Hematopoietic multipotent progenitor cell treated with erythropoietin and hydrocortisone succinate and interleukin-3 and kit ligand, for 4 days (in vitro differentiated cells): ENCODE results near the gene BCL2.

Experiments used
- DNase-seq: peaks from one replicate; pipeline ENCODE4 v3.0.0-alpha.2; 2015

Gene BCL2

DNA sequence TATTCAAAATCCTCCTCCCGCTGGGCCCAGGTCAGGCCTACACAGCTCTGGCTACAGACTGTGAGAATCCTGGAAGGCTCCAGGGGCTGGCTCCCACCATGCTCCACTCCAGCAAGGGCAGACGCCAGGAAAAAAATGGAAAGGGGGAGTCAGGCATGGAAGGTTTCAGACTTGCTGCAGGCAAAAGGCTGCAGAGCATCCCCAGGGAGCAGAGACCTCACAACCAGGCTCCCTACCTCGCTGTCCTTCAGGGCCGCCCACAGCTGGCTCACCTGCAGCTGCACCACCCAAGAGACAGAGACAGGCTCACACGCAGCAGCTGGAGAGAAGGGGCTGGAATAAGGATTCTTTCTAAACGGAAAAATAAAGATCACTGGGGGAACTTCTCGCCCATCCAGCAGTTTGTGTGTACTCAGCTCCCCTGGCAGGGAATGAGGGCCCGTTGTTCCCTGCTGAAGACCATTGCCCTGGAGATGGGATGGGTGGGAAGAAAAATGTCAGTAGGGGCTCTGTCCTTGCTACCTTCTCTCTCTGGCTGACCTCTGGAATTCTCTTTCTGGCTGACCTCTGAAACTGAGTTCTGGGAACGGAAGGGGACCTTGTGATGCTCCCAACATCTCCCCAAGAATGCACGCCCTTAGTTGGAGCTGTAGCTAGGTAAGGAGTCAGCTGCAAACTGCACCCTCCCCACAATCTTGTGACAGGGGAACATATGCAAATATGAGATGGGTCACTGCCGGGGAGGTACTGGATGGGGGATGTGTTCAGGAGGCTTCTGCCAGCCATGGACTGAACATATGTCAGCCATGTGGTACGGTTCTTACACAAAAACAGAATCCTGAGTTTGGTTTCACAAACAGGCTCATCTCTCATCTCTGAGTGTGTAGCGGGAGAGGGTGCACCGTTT is 34.5 kb downstream of the BCL2 start:
- no peak for DNase-seq

DNA sequence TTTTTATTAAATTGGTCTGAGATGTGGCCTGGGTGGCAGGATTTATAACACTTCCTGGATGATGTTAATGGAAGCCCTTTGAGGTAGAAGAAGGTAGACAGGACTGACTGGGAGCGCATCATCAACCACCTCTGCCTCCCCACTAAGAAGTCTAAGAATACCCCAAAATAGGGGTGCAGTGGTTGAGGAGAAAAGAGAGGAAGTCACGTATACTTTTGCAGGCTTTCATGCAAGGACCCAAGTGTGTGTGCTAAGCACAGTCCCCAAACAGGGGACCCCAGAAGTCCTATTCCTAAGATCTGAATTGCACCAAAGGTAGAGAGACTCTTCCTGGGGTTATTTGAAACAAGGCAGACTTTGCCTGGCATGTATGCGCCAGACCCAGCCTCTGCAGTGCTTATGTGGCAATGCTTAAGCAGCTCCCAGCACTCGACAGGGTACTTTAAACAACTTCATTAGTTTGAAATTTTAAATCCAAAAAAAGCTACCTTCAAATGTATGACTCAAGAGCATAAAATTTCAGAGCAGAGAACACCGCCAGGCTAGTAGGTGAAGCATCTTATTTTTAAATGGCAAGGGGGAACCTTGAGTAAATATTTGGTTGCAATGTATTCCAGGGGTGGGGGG is 35.3 kb downstream of the BCL2 start:
- DNase-seq = no peak

DNA sequence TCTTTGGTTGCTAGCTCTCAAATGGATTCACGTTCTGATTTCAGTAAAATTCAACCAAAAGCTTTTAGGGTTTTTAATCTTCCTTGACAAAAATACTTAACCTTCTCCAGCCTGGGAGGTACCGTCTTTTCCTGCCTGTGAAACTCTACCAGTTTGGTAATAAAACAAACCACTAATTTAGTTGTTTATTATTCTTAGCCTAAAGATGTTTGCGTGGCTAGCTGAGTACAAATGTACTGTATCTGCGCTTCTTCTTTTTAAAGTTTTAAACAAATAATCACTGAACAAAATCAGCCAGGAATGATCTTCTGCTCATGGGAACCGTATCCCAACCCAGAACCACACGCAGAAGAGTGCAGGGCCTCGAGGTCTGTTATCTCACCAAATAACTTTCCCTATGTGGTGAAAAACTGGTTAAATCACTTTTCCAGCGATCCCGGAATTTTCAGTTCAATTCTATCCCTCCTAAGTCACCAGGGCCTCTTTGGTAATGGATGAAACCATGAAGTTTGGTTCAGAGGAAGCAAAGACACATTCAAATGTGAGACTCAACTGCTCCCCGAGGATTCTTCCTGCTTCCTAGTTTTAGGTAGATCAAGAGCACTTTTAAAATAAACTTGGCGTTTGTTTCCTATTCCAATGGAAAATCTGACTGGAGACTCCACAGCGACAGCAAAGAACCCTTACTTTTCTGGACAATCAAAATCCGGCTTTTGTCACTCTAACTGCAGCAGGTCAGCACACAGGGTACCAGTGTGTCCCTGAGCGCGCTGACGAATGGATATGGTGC is 36.1 kb downstream of the BCL2 start:
- DNase-seq = no peak

DNA sequence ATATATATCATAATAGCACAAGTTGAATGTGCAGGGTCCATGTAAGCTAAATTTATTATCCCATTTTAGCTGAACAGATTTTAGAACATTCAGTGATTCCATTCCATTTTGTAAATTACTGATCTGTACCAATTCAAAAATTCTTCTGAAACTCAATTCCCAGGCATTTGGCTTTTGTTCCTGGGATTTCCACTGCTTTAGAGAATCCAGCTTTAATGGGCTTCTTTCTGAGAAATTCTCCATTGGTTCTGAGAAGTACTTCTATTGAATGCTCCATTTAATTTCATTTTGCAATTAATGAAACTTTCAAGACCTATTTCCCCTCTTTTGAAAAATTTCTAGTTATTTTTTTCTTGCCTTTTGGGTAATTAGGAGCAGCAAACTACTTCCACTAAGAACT is 36.8 kb downstream of the BCL2 start:
- no peak for DNase-seq

DNA sequence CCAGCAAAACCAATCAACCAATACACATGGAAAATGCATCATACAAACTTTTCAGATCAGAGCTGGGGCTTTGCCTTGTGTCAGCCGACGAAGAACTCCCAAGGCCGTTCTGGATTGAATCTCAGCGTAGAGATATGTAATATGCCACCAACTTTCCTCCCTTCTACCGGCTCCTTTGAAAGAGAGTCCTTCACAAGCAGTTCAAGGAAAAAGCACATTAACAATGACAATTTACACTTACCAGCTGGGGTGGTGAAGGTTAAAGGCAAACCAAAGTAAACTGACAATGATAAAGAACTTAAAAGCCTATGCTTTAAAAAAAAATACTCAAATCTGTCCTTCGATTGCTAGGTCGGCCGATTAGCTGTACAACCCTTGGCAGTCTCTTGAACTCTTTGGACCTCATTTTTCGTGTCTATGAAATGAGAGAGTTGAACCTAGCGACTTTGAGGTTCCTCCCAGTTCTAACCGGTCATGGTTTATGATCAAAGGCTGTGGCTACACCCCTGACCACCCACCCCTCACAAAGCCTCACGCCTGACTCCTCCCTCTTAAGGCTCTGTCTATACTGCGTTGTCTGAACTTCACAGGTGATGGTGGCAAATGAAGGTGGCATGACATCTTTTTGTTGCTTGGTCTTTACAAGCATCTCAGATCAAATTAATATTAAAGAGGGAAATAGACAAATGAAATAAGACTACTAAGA is 46.2 kb downstream of the BCL2 start:
- DNase-seq = no peak

DNA sequence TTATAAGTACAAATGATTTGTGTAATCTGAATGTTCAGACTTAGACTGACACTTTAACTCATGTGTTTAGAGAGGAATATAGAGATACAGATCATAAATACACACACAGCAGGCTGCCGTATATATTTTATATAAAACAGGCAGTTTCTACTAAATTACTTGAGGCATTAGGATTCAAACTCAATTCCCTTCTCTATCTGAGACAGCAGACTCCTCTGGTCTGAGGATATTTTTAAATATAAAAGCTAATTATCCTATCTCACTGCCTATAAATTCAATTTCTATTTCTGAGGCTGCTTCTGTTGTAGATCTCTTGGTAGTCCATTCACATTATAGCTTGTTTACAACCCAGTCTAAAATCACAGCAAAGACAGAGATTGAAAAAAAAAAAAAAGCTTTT is 46.9 kb downstream of the BCL2 start:
- no peak for DNase-seq

DNA sequence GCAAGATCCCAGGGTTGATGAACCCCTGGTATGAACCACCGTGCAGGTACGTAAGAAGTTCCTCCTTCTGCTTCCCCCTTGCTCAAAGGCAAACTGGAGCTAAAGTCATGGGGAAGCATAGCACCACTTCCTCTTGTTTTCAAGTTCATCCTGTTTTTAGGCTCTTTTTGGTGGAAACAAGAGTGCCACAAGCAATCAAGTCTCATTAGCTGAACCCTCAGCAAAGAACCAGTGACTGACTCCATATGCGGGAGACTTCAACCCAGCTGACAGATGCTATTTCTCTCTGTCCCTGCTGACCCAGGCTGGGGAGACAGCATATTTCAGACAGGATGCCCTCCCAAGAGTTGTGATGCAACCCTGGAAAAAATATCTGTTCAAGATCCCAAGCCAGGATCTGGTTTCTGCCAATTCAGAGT is 47.7 kb downstream of the BCL2 start:
- peak; percentile 18 for DNase-seq

DNA sequence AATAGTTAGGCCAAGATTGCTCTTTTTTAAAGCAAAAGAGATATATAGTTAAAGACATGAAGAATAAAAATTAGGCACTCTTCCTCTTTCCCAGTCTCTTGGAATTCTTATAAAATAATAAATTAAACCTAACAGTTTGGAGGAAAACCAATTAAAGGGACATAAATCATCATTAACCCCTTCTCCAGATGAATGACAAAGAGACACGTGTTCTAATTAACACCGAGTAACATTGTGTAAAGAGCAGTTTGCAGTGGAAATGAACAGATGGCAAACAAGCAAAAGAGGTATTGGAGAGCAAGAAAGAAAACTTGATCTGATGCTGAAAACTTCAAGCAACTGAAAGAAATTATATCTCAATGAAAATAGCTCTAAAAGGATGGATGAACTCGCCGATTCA is 48.4 kb downstream of the BCL2 start:
- no peak for DNase-seq

DNA sequence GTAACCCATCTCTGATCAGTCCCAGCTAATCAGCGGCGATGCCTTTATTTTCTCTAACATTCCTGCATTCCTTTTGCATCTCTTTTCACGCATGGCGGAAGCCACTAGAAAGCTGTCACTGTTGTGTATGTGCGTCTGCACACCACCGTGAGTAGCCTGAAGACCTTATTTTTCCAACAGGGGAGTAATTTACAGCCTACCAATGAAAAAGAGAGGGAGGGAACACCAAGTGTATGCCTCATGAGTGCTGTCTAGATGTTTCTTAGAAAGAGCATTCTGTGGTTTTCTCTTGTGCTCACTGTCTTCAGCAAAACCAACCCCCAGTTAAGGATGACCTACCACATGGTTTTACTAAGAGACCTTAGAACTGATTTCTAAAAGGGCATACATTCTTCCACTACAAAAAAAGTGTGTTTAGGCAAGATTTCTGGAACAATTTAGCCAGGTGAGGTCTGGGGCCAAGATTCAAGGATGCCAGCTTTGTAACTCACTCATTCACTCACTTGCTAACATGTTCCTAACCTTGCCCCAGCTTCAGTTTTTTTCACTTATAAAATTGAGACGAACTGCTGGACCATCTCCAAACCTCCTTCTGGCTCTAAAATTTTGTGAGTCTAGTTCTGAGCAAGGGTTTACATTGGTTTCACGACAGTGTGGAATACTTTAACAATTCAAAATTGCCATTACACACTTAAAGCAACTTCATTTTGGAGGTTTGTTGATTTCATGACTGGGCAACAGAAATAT is 51.4 kb downstream of the BCL2 start:
- peak; percentile 58 for DNase-seq

DNA sequence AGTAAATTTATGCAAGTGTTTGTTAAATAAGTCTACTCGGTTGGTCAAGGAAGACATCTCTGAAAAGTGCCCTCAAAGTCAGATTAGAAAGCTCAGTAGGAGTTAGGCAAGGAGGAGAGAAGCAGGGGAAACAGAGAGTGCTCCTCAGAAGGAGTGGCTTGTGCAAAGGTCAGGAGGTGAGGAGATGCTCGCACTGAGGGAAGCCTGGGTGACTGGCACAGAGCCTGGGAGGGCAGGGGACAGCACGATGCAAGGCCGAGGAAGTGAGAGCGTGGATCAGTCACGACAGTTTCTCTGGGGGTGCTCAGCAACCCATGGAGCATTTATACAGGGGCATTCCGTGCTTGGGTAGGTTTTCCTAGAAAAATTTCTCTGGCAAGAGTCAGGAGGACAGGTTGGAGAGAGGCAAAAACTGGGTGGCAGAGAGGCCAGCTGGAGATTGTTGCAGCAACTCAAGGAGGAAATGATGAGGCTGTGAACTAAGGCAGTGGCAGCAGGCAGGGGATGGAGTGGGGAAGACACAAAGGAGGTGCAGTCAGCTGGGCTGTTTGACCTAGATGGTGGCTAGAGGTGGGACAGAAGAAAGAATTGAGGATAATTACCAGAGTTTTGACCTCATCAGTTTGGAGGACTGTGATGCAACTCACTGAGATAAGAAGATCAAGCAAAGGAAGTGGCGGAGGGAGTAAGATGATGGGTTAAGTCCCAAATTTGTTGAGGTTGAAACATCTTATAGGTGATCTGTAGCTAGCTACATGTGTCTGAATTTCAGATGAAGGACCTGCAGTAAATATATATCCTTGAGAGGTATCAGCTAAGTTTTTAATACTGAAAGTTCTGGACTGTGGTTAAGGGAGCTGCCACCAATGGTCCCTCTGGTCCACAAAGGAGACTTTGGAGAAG is 52.4 kb downstream of the BCL2 start:
- peak; percentile 32 for DNase-seq

DNA sequence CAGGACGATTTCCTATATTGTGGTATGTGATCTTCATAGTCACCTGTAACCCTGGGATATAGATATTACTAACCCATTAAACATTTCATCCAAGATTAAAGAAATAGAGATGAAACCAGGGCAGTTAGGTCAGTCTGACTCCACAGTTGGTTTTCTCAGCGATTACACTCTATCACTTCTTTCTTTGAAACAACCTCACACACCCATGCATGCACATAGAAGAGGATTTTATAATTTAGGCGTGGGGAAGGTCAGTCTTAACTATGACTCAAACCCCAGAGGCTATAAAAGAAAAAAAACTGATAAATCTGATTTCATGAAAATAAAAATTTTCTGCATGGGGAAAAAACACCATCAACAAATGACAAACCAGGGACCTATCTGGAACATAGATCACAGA is 54.2 kb downstream of the BCL2 start:
- DNase-seq = no peak

DNA sequence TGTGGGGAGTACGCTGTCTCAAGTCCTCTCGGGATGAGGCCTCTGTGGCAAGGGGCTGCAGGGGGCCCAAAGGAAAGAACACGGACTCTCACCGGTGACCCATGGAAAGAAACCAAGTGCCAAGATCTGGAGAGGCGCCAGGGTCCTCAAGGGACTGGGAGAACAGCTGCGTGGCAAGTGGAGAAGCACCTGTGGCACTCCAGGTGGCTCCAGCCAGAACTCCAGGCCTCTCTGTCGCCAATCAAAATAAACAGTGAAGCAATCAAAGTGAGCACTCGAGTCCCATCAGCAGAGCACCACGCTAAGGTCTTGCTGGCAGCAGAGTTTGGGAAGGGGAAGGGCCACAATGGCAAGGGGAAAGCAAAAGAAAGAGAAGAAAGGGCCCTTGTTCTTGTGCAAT is 54.7 kb downstream of the BCL2 start:
- no peak for DNase-seq

DNA sequence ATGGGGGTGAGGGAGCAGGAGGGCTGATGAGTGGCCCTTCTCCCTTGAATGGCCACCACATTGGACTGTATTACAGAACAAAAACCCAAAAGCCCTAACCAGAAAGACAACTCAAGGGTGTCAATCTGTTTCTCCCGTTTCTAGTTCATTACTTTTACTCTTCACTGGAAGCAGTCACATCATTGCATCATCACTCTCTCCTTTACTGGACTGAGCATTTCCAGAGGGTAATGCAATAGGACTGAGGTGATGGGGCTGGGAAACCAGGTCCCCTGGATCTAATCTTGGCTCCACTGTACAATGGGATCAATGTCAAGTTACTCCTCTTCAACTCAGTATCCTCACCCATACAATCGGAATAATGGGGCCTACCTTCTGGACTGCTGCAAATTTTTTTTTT is 56.1 kb downstream of the BCL2 start:
- no peak for DNase-seq

DNA sequence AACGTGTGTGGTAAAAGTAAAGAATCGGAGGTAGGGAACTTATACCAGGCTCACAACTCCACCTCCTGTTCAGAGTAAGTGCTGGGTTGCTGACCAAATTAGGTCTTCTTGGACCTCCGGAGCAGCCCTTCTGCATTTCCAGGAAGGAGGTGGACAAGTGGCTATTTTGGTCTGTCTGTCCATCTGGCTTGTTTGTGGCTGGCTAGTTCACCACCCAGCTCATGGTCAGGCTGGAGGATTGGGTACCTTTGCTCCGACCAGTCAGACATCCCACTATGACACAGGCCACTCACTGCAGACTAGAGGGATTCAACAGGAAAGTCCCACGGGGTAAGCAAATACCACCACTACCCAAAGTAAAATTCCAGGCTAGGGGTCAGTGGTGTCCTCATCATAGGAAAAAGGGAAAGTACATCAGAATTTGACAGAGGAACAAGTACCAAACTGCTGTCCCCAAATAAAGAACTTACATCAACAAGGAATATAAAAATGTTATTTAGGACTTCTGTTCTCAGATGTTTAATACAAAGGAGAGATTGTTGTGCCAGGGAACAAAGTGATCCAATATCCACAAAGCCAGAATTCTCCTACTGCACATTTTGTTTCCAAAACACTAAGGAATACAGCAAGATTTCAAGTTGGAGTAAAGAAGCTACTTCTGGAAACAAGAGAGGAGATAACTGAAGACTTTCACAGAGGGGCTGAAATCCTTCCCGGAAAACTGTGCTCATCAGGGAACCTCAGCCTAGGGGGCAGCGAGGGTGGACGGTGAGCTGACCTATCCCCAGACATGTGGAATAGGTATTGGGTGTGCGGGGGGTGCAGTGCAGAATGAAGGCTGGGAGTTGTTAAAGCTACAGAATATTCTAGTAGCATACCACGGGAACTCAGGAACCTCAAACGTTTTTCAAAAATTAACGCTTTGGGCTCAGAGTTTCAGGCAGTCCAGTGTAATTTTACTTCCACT is 56.9 kb downstream of the BCL2 start:
- no peak for DNase-seq

DNA sequence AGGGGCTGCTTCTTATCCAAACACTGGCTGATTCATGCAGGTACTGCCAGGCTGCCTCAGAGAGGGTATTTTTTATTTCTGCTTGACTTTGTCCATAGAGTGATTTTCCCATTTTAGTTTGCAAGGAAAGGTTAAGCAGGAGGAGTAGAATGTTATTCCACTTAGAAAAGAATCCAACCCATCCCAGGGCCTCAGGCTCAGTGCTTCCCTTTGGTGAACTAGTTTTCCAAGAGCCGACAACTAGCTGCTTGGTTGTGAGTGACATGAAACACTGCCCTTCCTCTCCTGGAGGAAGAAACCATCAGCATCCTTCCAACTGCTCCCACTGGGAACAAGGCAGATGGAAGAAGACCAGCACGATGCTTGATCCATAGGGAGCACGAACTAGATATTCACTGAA is 58.5 kb downstream of the BCL2 start:
- DNase-seq = no peak

DNA sequence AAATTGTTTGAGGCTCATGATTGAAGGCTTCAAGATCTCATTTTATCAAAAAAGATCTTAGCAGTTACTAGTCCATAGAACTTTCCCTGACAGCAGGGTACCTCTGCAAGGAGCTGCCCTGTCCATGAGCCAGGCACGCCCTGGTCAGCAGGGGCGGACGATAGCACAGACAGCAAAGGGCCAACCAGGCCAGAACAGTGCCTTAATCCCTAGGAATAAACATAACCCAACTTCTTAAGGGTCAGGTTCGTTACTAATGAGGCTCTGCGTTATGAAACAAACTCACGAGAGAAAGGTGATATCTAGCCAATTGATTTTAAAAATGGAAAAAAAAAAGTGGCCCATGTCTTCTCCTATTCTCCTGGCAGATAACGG is 59.2 kb downstream of the BCL2 start:
- DNase-seq = no peak

DNA sequence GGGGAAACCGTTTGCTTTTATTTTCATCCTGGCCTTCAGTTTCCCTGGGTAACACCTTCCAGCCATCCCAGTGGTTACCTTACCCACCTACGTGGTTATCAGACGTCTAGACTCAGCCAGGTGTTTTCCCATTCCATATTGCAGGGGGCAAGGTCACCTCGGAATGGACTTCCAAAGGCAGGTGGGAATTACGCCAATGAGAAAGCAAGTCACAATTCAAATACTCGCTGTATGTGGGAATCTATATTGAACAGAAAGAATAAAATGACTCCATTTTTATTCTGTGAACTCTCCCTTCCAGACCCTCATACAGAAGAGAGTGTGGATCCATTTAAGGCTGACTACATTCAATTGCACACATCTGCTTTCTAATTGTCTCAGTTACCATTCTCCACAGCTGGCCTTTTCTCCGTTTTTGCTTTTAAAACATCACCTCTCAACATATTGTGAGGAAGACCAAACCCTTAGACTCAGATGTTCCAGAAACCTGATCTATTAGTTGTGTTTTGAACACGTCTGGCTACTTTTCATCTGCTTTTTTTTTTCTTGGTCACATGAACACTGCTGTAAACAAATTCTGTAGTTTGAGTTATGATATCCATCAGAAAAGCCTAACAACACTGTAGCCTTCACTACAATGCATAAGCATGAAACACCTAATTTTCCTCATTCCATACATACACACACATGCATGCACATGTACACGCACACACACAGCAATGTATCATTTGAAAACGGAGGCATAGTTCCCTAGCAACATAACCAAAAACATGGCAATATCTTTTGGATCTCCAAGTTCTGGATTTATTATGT is 59.8 kb downstream of the BCL2 start:
- no peak for DNase-seq

DNA sequence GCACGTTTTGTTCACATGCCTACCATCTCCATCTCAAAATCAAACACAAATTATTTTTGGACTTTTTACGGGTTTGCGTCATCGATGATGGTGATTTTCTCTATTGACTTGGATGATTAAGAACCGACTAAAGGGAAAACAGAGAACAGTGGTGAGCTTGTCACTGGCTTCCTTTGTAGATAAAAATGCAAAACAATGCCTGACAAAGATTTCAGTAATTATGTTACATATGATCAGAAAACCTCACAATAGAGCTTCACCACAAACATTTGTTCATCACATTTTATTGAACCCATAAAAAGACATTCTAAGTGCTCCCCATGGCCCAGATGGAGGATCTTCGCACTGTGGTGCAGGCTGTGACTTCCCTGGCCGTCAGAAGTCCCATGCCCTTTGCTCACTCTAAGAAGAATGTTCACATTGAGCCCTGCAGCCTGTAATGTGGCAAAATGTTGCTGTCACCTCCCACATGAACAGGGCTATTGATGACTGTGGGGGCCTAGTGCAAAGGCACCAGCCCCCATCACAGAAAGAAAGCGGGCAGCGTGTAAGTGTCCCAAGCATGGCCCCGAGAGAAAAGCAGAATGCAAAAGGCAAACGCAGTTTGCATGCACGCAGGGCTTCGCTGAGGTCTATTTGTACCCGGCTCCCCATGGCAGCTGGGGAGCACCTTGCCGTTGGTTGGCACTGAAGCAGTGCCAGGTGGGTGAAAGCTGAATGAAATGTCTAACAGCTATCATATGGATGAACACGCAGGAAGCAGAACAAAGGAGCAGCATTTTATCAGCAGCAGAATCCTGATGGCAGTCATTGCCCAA is 60.6 kb downstream of the BCL2 start:
- DNase-seq = no peak
